HepG2 (cell line): ENCODE data around the gene GFER. TPM values are rescaled to one million over a fixed set of nuclear protein-coding genes. Genes with fewer than 3 reads are reported as not detected.

Source experiments
- ATAC-seq: fragments of 200-7000 bp; cut with Tn5 transposase; 3 replicates; pipeline ENCODE4 v1.9.1; 2020; ENCODE audit warnings: mild to moderate bottlenecking, moderate library complexity
- BruUV-seq: library from RNA; stranded (reverse); fragments of 400-500 nt; replicated peaks from 2 replicates; lab custom pipeline; 2021; lab: Mats Ljungman, UMichigan
- CTCF ChIA-PET: fragments of 300-600 bp; formaldehyde crosslinking; extraction: SDS; loops from one replicate; lab custom pipeline; 2021; ENCODE audit warnings: low total read pairs, inconsistent platforms, low intra/inter-chr PET ratio; lab: Yijun Ruan, JAX
- POLR2A ChIA-PET: fragments of 350-600 bp; sonication (Branson Sonifier 250); formaldehyde crosslinking; loops from one replicate; lab custom pipeline; 2020; ENCODE audit warnings: antibody characterized with exemption, inconsistent platforms; lab: Yijun Ruan, JAX
- DNase-seq: peaks from one replicate; pipeline ENCODE4 v3.0.0-alpha.2; 2015; ENCODE audit warnings: low spot score
- FAIRE-seq: peaks from 3 replicates; lab custom pipeline; 2011; peaks lifted over from hg19 to GRCh38; lab: Jason Lieb, UNC
- H2AFZ ChIP-seq: one replicate; pipeline ENCODE4 v1.6.1; 2011; ENCODE audit warnings: low read length, inconsistent platforms
- H3K27ac ChIP-seq: fragments of 300-600 bp; 3 replicates; pipeline ENCODE4 v1.8.0; 2011; ENCODE audit warnings: mixed run types, mild to moderate bottlenecking, mixed read lengths, low read length, inconsistent platforms; ENCODE audit not compliant: insufficient read depth; ENCODE audit errors: extremely low read length
- H3K27me3 ChIP-seq, 2 experiments: fragments of 200-600 bp in 1 of 2; 2 replicates in 1 of 2; 3 replicates in 1 of 2; pipeline versions ENCODE4 v1.6.0 to v1.8.0; 2011; ENCODE audit warnings: low read length in 2 of 2, mild to moderate bottlenecking in 2 of 2, moderate library complexity in 2 of 2, inconsistent platforms in 1 of 2; ENCODE audit not compliant: insufficient read depth in 2 of 2, control insufficient read depth in 1 of 2
- H3K36me3 ChIP-seq, 2 experiments: fragments of 200-600 bp in 1 of 2; replicated peaks in 1 of 2; 2 replicates in 1 of 2; 3 replicates in 1 of 2; pipeline versions ENCODE4 v1.5.1 to v1.8.0; 2011; ENCODE audit warnings: low read length in 2 of 2, inconsistent platforms in 1 of 2; ENCODE audit not compliant: insufficient read depth in 2 of 2, control insufficient read depth in 1 of 2
- H3K4me1 ChIP-seq: 2 replicates; pipeline ENCODE4 v1.5.1; 2012; ENCODE audit warnings: low read length, inconsistent platforms; ENCODE audit not compliant: insufficient read depth
- H3K4me2 ChIP-seq: 2 replicates; pipeline ENCODE4 v1.6.0; 2011; ENCODE audit warnings: low read depth, low read length, inconsistent platforms
- H3K4me3 ChIP-seq, 3 experiments: fragments of 200-600 bp in 1 of 3; sonication (generic), shearing (Covaris generic) in 1 of 3; replicated peaks in 1 of 3; 2 replicates each; pipeline ENCODE4 v1.5.1; 2011 to 2016; ENCODE audit warnings: low read length in 3 of 3, inconsistent platforms in 2 of 3, low read depth in 2 of 3, mild to moderate bottlenecking in 2 of 3, control low read depth in 1 of 3, mixed read lengths in 1 of 3; ENCODE audit not compliant: insufficient read depth in 1 of 3
- H3K79me2 ChIP-seq: one replicate; pipeline ENCODE4 v1.6.1; 2011; ENCODE audit warnings: low read length, inconsistent platforms; ENCODE audit not compliant: insufficient read depth
- H3K9ac ChIP-seq: 2 replicates; pipeline ENCODE4 v1.6.0; 2011; ENCODE audit warnings: mild to moderate bottlenecking, low read depth, low read length, inconsistent platforms; ENCODE audit not compliant: insufficient read depth
- H3K9me3 ChIP-seq: 2 replicates; pipeline ENCODE4 v1.5.1; 2012; ENCODE audit warnings: mild to moderate bottlenecking, low read length
- H4K20me1 ChIP-seq: 2 replicates; pipeline ENCODE4 v1.6.0; 2011; ENCODE audit warnings: inconsistent platforms, mild to moderate bottlenecking, low read length, moderate library complexity; ENCODE audit not compliant: insufficient read depth
- DNMT1 ChIP-seq: sonication (generic); formaldehyde crosslinking; IDR thresholded peaks from 2 replicates; pipeline ENCODE4 v1.5.1; 2020; ENCODE audit warnings: mild to moderate bottlenecking, missing genetic modification reagents
- GATA4 ChIP-seq: sonication (generic); IDR thresholded peaks from 2 replicates; pipeline ENCODE4 v1.6.1; 2016; ENCODE audit warnings: antibody characterized with exemption, low read depth, borderline replicate concordance
- HNRNPL ChIP-seq: fragments of 200-400 bp; formaldehyde crosslinking; IDR thresholded peaks from 2 replicates; pipeline ENCODE4 v1.6.1; 2017; ENCODE audit warnings: mild to moderate bottlenecking, low read depth, low read length
- HOXA3 ChIP-seq: sonication (generic); formaldehyde crosslinking; IDR thresholded peaks from 2 replicates; pipeline ENCODE4 v1.5.0; 2020; ENCODE audit warnings: missing genetic modification reagents
- MXD4 ChIP-seq: IDR thresholded peaks from 2 replicates; pipeline ENCODE4 v1.6.1; 2016; ENCODE audit warnings: mild to moderate bottlenecking, missing biosample characterization, missing genetic modification reagents
- STAG1 ChIP-seq: sonication (generic); formaldehyde crosslinking; IDR thresholded peaks from 2 replicates; pipeline ENCODE4 v1.4.0; 2020; ENCODE audit warnings: missing genetic modification reagents
- WGBS: methylation state at CpG from one replicate; pipeline ENCODE4 v1.1.6; 2017; ENCODE audit warnings: low lambda C conversion rate; 5-methylcytosine and 5-hydroxymethylcytosine counted together
- in situ Hi-C: cut with HindIII; loops from 2 replicates; pipeline ENCODE4 v1.10.0; 2017; ENCODE audit warnings: low pct_unique_long_range_greater_than_20kb; ENCODE audit not compliant: extremely low pct_ligation_motif_present
- intact Hi-C: fragments of 100-400 bp; cut with micrococcal nuclease; formaldehyde crosslinking; loops from one replicate; pipeline ENCODE4 v1.10.0; 2022; ENCODE audit not compliant: unreplicated experiment
- polyA plus RNA-seq, 8 experiments: library from polyadenylated mRNA; depleted of rRNA in 3 of 8; stranded (reverse) in 7 of 8; unstranded in 1 of 8; fragments of >200 nt; fragmentation: Illumina TruSeq in 4 of 8; extraction: Trizol in 4 of 8; gene quantifications; 2 replicates each; pipeline versions ENCODE4 v1.2.1 to v1.2.3, GENCODE V29; 2011 to 2016; ENCODE audit warnings: low read depth in 4 of 8, missing spikeins in 1 of 8, mixed read lengths in 1 of 8; ENCODE audit not compliant: insufficient read depth in 1 of 8
- total RNA-seq, 5 experiments: library from RNA; depleted of rRNA; stranded (reverse); fragments of >200 nt; fragmentation: Illumina TruSeq; extraction: Trizol; gene quantifications; 2 replicates each; pipeline ENCODE4 v1.2.3, GENCODE V29; 2016; ENCODE audit warnings: low read depth in 1 of 5
- TF ChIP-seq, protein P1 (sequence below): sonication (generic); formaldehyde crosslinking; IDR thresholded peaks from 2 replicates; pipeline ENCODE4 v1.4.0; 2020; ENCODE audit warnings: missing genetic modification reagents
- TF ChIP-seq, protein P2 (sequence below): sonication (generic); formaldehyde crosslinking; IDR thresholded peaks from 2 replicates; pipeline ENCODE4 v1.5.0; 2020; ENCODE audit warnings: mild to moderate bottlenecking, missing genetic modification reagents, moderate library complexity
- TF ChIP-seq, protein P3 (sequence below): sonication (generic); formaldehyde crosslinking; IDR thresholded peaks from 2 replicates; pipeline ENCODE4 v1.4.0; 2020; ENCODE audit warnings: missing genetic modification reagents

GFER gene
- total and polyA plus RNA-seq, 2 of the 13 experiments (the other 11 are each of a cell fraction or from before 2014, with no cell fraction given): 28.6 to 71.7 TPM

DNA sequence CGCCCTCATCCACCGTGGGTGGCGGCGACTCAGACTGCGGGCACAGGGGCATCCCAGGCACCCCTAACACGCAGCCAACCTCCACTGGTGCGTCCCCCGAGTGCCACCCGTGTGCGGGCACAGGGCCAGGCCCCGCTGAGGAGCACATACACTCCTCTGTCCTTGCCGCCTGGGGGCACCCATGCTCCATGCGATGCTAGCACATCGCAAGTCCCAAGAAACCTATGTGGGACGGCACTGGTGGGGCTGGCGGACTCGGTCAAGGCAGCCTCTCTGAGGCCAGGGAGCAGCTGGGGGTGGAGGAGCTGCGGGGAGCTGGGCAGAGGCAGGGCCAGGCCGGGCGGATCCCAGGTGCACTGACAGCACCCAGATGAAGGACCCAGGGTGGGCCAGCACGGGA, 21.7 kb downstream of the GFER start:
- no peak overlapping the region for H3K27ac ChIP-seq
- in situ Hi-C loops: no loop called here

More for the DNA sequence above, 21.7 kb downstream of the GFER start:
- BruUV-seq: no TSS peak
- intact Hi-C loops: no loop called here
- H2AFZ ChIP-seq: no peak overlapping the region
- H3K4me3 ChIP-seq: no peak overlapping the region
- H3K4me2 ChIP-seq: no peak overlapping the region
- H3K36me3 ChIP-seq: peaks cover 17 to 28% of the 10 kb centered on the region in 2 experiments
- H4K20me1 ChIP-seq: peaks cover 18% of the 10 kb centered on the region; the same call in 1 of the 2 replicates
- peaks cover 50% of the 10 kb centered on the region for H3K4me1 ChIP-seq
- CTCF ChIA-PET: no interaction called here
- TF ChIP-seq STAG1 (CRISPR knock-in tag) (peak; percentile 19; the same call in 1 of the 2 replicates), DNMT1 (CRISPR knock-in tag) (no peak), MXD4 (CRISPR knock-in tag) (no peak), HOXA3 (no peak), HNRNPL (0 out of 2 replicates have a peak, but pooled peaks have one; percentile 27), GATA4 (no peak)
- TF ChIP-seq, protein P1, sequence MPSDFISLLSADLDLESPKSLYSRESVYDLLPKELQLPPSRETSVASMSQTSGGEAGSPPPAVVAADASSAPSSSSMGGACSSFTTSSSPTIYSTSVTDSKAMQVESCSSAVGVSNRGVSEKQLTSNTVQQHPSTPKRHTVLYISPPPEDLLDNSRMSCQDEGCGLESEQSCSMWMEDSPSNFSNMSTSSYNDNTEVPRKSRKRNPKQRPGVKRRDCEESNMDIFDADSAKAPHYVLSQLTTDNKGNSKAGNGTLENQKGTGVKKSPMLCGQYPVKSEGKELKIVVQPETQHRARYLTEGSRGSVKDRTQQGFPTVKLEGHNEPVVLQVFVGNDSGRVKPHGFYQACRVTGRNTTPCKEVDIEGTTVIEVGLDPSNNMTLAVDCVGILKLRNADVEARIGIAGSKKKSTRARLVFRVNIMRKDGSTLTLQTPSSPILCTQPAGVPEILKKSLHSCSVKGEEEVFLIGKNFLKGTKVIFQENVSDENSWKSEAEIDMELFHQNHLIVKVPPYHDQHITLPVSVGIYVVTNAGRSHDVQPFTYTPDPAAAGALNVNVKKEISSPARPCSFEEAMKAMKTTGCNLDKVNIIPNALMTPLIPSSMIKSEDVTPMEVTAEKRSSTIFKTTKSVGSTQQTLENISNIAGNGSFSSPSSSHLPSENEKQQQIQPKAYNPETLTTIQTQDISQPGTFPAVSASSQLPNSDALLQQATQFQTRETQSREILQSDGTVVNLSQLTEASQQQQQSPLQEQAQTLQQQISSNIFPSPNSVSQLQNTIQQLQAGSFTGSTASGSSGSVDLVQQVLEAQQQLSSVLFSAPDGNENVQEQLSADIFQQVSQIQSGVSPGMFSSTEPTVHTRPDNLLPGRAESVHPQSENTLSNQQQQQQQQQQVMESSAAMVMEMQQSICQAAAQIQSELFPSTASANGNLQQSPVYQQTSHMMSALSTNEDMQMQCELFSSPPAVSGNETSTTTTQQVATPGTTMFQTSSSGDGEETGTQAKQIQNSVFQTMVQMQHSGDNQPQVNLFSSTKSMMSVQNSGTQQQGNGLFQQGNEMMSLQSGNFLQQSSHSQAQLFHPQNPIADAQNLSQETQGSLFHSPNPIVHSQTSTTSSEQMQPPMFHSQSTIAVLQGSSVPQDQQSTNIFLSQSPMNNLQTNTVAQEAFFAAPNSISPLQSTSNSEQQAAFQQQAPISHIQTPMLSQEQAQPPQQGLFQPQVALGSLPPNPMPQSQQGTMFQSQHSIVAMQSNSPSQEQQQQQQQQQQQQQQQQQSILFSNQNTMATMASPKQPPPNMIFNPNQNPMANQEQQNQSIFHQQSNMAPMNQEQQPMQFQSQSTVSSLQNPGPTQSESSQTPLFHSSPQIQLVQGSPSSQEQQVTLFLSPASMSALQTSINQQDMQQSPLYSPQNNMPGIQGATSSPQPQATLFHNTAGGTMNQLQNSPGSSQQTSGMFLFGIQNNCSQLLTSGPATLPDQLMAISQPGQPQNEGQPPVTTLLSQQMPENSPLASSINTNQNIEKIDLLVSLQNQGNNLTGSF (CRISPR knock-in tag): no peak
- TF ChIP-seq, protein P2, sequence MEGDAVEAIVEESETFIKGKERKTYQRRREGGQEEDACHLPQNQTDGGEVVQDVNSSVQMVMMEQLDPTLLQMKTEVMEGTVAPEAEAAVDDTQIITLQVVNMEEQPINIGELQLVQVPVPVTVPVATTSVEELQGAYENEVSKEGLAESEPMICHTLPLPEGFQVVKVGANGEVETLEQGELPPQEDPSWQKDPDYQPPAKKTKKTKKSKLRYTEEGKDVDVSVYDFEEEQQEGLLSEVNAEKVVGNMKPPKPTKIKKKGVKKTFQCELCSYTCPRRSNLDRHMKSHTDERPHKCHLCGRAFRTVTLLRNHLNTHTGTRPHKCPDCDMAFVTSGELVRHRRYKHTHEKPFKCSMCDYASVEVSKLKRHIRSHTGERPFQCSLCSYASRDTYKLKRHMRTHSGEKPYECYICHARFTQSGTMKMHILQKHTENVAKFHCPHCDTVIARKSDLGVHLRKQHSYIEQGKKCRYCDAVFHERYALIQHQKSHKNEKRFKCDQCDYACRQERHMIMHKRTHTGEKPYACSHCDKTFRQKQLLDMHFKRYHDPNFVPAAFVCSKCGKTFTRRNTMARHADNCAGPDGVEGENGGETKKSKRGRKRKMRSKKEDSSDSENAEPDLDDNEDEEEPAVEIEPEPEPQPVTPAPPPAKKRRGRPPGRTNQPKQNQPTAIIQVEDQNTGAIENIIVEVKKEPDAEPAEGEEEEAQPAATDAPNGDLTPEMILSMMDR (CRISPR knock-in tag): 0 out of 2 replicates have a peak, but pooled peaks have one; percentile 10
- TF ChIP-seq, protein P3, sequence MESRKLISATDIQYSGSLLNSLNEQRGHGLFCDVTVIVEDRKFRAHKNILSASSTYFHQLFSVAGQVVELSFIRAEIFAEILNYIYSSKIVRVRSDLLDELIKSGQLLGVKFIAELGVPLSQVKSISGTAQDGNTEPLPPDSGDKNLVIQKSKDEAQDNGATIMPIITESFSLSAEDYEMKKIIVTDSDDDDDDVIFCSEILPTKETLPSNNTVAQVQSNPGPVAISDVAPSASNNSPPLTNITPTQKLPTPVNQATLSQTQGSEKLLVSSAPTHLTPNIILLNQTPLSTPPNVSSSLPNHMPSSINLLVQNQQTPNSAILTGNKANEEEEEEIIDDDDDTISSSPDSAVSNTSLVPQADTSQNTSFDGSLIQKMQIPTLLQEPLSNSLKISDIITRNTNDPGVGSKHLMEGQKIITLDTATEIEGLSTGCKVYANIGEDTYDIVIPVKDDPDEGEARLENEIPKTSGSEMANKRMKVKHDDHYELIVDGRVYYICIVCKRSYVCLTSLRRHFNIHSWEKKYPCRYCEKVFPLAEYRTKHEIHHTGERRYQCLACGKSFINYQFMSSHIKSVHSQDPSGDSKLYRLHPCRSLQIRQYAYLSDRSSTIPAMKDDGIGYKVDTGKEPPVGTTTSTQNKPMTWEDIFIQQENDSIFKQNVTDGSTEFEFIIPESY: peak; percentile 17; the same call in 1 of the 2 replicates
- no peak for FAIRE-seq
- no peaks in the 10 kb centered on the region for H3K9me3 ChIP-seq
- H3K79me2 ChIP-seq: peaks cover 52% of the 10 kb centered on the region
- H3K27me3 ChIP-seq: no peaks in the 10 kb centered on the region
- no peak for ATAC-seq
- DNase-seq: no peak
- 98% methylated on average over 14 of the region's 21 CpGs for WGBS
- no peak overlapping the region for H3K9ac ChIP-seq
- POLR2A ChIA-PET: interaction anchor here (0.7 to 2.8 kb wide), 3 partner anchors 21 to 135 kb away, joined by 3 to 27 read pairs (median 3); partner anchors contain the start of genes GFER and RPS2
